Measurements from ENCODE around the gene SLC22A25. TPM values are rescaled to one million over a fixed set of nuclear protein-coding genes. Genes with fewer than 3 reads are reported as not detected.

The SLC22A25 gene
- total and polyA plus RNA-seq, 2 of the 13 experiments (the other 11 are each of a cell fraction or from before 2014, with no cell fraction given): 0.18 to 0.42 TPM

- TF ChIP-seq ATF7 (IDR thresholded peaks at IDR 0.05) (peak; percentile 3; the same call in 1 of the 2 replicates), ATF7 (CRISPR knock-in tag; IDR thresholded peaks at IDR 0.05) (no peak), ZBTB20 (CRISPR knock-in tag; IDR thresholded peaks at IDR 0.05; ENCODE audit: borderline replicate concordance, low read depth) (peak; percentile 59; the same call in 1 of the 2 replicates), ATF5 (CRISPR knock-in tag; IDR thresholded peaks at IDR 0.05; ENCODE audit: low read depth) (peak; percentile 87; the same call in 1 of the 2 replicates), HOXA5 (CRISPR knock-in tag; IDR thresholded peaks at IDR 0.05) (peak; percentile 96), SOX13 (IDR thresholded peaks at IDR 0.05) (0 out of 2 replicates have a peak, but pooled peaks have one; percentile 44), SOX13 (CRISPR knock-in tag; conservative IDR thresholded peaks at IDR 0.05 in 1 of 2, IDR thresholded peaks at IDR 0.05 in 1 of 2) (peak in 1 of 2 experiments; percentile 82; a peak in 1 of 4 replicates), SATB2 (CRISPR knock-in tag; IDR thresholded peaks at IDR 0.05) (0 out of 2 replicates have a peak, but pooled peaks have one; percentile 61), SKI (IDR thresholded peaks at IDR 0.05; ENCODE audit: partially characterized antibody) (peak; percentile 61), AHDC1 (CRISPR knock-in tag; IDR thresholded peaks at IDR 0.05; ENCODE audit: borderline replicate concordance) (peak; percentile 96; the same call in 1 of the 2 replicates), YEATS4 (CRISPR knock-in tag; IDR thresholded peaks at IDR 0.05; ENCODE audit: borderline replicate concordance) (peak; percentile 46; the same call in 1 of the 2 replicates), ZNF224 (CRISPR knock-in tag; IDR thresholded peaks at IDR 0.05) (no peak; the same call in 1 of the 2 replicates), ZFP36L2 (CRISPR knock-in tag; IDR thresholded peaks at IDR 0.05) (no peak), THAP11 (CRISPR knock-in tag; IDR thresholded peaks at IDR 0.05) (peak; percentile 69), FOXA1 (IDR thresholded peaks at IDR 0.05) (peak; percentile 36; the same call in 1 of the 2 replicates), FOXA1 (CRISPR knock-in tag; IDR thresholded peaks at IDR 0.05) (peak; percentile 73), ZMYM3 (CRISPR knock-in tag; IDR thresholded peaks at IDR 0.05) (peak; percentile 9; the same call in 1 of the 2 replicates), HMGA1 (CRISPR knock-in tag; conservative IDR thresholded peaks at IDR 0.05) (no peak), HMG20A (CRISPR knock-in tag; IDR thresholded peaks at IDR 0.05; ENCODE audit: borderline replicate concordance) (peak; percentile 79), ZFP1 (CRISPR knock-in tag; IDR thresholded peaks at IDR 0.05) (peak; percentile 78), KLF6 (CRISPR knock-in tag; IDR thresholded peaks at IDR 0.05) (peak; percentile 86; the same call in 1 of the 2 replicates), FOSL2 (CRISPR knock-in tag; IDR thresholded peaks at IDR 0.05) (peak; percentile 85)
- TF ChIP-seq, protein P1, sequence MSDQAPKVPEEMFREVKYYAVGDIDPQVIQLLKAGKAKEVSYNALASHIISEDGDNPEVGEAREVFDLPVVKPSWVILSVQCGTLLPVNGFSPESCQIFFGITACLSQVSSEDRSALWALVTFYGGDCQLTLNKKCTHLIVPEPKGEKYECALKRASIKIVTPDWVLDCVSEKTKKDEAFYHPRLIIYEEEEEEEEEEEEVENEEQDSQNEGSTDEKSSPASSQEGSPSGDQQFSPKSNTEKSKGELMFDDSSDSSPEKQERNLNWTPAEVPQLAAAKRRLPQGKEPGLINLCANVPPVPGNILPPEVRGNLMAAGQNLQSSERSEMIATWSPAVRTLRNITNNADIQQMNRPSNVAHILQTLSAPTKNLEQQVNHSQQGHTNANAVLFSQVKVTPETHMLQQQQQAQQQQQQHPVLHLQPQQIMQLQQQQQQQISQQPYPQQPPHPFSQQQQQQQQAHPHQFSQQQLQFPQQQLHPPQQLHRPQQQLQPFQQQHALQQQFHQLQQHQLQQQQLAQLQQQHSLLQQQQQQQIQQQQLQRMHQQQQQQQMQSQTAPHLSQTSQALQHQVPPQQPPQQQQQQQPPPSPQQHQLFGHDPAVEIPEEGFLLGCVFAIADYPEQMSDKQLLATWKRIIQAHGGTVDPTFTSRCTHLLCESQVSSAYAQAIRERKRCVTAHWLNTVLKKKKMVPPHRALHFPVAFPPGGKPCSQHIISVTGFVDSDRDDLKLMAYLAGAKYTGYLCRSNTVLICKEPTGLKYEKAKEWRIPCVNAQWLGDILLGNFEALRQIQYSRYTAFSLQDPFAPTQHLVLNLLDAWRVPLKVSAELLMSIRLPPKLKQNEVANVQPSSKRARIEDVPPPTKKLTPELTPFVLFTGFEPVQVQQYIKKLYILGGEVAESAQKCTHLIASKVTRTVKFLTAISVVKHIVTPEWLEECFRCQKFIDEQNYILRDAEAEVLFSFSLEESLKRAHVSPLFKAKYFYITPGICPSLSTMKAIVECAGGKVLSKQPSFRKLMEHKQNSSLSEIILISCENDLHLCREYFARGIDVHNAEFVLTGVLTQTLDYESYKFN (CRISPR knock-in tag; conservative IDR thresholded peaks at IDR 0.05): peak; percentile 95
These were observed 2.5 kb downstream of the SLC22A25 start (continued) for GRCh38 chr11:63240791-63241379.

Data from HepG2 (cell line).